AML-193 (cell line): Measurements from ENCODE around the gene PRLH.

Experiments used
- DNase-seq, 2 experiments: peaks; one replicate each; lab custom pipeline; 2025; lab: John Stamatoyannopoulos, UW

The PRLH gene

GRCh38 chr2:237539681-237540080 is 26.7 kb upstream of the PRLH start:
- DNase-seq, result no peak

DNA sequence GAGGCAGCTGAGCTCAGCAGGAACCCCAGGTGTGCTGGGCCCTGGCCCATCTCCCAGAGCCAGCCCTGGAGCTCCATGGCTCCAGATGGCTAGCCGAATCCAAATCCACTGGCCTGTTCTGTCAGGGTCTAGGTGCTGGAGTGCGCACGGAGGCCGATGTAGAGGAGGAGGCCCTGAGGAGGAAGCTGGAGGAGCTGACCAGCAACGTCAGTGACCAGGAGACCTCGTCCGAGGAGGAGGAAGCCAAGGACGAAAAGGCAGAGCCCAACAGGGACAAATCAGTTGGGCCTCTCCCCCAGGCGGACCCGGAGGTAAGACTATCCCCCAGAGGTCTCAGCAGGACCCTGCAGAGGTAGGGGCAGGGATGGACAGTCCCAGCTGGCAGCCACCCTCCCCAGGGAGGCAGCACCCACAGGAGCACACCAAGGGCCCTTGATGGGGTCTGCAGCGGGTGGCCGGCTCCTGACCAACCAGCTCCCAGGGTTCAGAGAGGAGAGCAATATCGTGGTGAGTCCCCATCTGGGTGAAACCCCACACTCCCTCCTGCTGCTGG is 26.1 kb upstream of the PRLH start:
- DNase-seq, result no peak

DNA sequence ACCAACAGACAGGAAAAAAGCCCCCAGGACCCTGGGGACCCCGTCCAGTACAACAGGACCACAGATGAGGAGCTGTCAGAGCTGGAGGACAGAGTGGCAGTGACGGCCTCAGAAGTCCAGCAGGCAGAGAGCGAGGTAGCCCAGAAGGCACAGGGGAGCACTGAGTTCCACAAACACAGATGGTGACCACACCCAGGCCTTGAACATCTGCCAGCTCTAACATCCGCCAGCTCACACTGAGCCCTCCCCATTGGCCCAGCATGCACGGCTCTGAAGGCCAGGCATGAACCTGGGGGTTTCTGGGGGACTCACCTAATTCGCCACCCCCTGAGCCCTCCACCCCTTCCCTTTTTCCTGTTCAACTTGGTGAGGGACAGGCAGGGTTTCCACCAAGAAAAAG is 25.6 kb upstream of the PRLH start:
- no peak for DNase-seq

DNA sequence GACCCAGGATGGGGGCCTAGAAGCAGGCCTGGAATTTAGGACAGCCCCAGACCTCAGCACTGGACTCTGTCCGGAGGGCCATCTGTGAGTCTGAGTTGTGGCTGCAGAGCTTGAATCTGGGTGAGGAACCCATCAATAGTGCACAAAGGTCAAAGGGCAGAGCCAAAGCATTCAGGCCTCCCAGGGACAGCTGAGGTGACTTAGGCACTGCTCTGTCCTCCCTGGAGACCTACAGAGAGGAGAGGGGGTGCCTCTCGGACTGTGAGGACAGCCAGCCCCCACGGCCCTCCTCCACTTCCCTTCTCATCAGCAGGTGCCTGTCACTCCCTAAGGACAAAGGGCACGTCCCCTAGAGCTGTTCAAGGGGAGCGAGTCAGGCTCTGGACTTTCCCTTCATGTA is 25.1 kb upstream of the PRLH start:
- DNase-seq, result no peak

DNA sequence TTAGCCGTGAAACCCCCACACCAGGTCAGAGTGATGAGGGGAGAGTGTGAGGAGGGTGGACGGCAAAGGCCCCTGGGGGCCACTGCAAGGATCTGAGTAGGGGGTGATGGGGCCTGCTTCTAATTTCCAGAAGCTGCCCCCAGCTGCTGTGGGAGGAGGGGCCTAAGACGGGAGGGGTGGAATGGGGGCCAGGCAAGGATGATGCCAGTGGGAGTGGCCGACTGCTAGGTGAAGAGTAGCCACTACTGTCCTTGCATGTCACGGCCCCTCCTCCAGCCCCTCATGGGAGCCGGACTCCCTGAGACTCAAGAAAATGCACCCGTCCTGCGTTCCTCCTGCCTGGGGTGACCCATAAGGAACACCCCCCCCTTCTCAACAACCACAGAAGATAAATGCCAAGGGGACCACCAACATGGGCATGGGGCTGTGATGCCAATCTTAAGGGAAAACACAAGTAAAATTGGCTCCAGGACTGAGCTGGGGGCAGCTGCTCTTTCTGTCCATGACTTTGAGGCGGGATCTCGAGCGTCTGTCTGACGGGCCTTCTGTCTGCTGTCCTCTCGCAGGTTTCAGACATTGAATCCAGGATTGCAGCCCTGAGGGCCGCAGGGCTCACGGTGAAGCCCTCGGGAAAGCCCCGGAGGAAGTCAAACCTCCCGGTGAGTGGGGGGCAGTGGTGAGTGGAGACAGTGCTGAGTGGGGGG is 24.2 kb upstream of the PRLH start:
- DNase-seq, result no peak

DNA sequence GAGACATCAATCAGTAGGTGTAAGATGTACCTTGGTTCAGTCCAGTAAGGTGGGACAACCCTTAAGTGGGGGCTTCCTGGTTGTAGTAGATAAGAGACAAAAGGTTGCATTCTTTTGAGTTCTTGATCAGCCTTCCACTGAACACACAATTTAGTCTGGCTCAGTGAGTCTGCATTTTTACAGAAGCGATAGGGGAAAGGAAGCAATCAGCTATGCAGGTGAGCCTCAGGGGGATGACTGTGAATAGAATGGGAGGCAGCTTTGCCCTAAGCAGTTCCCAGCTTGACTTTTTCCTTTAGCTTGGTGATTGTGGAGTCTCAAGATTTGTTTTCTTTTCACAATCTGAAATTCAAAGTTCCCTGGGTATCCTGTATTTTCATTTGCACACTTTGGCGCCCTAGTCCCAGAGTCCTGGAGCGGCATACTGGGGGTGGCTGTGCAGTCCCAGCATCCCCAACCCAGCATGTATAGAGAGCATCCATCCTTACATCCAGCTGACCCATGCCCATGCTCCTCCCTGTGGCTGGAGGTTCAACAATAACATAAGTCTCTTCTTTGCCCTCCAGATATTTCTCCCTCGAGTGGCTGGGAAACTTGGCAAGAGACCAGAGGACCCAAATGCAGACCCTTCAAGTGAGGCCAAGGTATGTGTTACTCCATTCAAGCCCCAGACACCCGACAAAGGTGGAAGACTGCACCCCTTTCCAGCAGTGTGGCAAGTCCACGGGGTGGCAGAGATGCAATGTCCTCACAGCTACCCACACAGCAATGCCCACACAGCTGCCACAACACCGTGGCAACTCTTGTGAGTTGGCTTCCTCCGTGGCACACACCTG is 20.1 kb upstream of the PRLH start:
- DNase-seq, result no peak

DNA sequence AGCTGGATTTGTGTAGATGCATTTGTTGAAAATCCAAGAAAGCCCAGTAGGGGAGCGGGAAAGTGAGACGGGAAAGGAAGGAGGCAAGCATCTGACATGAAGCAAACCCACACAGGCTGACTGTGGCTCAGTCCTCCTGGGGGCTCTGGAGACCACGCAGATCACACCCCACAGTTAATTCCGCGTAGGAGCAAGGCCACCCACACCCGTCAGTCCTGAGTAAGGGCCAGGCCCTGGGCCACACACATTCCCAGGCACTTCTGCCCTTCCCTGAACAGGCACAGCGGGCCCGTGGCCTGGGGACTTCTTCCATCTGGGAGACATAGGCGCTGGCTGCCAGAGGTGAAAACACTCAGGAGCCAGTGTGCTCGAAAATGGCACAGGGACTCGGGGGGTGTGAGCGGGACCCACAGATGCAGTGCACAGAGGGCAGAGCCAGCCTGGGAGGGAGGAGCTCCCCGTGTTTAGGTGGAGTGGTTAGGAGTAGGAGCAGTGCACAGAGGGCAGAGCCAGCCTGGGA is 19.4 kb upstream of the PRLH start:
- no peak for DNase-seq

- DNase-seq, result no peak
Measured at GRCh38 chr2:237547841-237548416, 18.4 kb upstream of the PRLH start.

DNA sequence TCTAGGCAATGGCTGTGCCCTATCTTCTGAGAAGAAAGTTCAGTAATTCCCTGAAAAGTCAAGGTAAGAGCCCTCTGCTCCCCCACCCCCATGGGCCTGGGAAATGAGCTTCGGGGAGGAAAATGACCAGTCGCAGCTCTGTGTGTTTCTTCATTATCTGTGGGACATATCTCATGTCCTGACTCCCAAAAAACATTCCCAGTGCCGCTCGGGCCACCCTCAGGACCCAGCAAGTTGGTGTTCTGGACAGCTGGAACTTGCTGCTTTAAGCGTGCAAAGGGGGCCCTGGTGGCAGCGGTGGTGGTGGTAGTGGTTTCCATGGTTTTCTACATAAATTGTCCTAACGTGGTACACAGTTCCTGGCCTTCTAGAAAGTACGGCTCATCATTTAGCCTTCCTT is 17.2 kb upstream of the PRLH start:
- DNase-seq, result no peak

DNA sequence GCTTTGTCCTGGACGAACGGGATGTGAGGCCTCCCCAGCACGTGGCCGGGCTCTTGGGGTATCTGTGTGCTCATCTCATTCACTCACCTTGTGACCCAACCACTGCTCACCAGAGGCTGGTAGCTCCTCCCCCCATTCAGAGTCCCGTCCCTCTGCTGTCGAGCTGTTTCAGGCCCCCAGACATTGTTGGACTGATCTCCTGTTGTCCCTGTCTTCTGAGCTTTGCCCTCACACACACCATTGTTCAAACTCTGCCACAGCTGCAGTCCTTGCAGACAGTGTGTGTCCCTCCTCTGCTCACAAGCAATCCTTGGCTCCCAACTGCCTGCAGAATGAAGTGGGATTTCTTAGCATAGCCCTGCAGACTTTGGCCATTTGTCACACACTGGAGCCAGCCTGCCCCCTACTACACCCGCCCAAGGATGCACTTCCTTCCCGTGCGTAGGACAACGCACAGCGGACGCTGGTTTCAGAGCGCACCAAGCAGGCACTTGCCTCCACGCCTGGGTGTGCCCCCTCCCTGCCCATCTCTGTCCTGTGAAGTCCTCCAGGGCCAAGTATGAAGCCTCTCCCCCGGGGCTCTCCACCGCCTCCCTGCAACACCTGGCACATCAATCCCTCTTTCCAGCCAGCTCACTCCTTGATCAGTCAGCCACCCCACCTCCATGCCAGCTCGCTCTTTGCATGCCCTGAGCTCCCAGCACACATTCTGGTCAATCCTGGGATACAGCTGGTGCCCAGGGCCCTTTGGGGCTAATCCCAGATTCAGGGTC is 16.5 kb upstream of the PRLH start:
- DNase-seq, result no peak

DNA sequence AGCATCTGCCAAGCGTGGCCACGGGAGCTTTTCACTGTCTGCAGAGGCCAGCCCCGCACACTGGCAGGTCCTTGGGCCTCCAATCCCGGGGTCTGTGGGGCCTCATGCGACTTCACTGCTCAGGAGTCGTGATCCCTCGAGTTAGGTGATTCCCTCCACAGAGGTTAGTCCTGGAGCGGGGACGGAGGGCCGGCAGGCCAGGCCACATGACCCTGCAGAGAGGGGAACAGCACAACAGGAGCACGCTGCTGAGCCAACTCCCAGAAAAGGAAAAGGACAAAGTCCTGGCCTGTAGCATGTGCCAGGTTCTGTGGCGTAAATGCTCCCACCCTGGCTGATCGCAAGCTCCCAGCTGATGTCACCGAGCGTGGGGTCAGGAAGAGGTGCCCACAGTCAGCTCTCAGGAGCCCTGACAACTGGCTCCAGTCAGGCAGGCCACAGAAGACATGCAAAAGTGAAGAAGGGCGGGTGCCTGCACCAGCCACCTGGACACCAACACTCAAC is 15.3 kb upstream of the PRLH start:
- DNase-seq, result no peak

GRCh38 chr2:237552908-237553307 is 13.5 kb upstream of the PRLH start:
- DNase-seq, result no peak

GRCh38 chr2:237553948-237554347 is 12.4 kb upstream of the PRLH start:
- DNase-seq, result no peak

GRCh38 chr2:237555560-237555959 is 10.8 kb upstream of the PRLH start:
- DNase-seq, result no peak

DNA sequence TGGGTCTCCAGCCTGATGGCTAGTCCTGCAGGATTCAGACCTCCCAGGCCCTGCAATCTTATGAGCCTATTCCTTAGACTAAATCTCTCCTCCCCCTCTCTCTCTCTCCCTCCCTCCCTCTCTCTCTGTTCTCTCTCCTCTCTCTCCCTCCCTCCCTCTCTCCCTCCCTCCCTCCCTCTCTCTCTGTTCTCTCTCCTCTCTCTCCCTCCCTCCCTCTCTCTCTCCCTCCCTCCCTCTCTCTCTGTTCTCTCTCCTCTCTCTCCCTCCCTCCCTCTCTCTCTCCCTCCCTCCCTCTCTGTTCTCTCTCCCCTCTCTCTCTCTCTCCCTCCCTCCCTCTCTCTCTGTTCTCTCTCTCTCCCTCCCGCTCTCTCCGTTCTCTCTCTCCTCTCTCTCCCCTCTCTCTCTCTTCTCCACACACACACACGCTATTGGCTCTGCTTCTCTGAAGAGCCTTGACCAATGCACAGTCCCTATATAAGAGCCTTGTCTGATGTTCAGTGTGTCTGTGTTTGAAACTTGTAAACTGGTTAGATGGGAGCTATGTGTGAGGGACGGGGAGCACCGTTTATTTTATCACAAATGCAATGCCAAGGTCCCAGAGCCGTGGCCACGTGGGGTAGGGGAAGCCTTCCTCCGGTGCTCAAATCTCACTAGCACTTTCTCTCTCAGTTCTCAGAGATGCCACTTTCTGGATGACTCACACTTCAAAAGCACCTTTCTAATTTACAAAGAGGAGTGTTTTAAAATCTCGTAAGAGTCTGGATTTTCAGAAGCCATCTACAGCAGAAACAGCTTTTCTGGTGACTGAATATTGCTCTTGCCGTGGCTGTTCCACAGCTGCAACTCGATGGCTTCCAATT is 9.4 kb upstream of the PRLH start:
- DNase-seq, result no peak

DNA sequence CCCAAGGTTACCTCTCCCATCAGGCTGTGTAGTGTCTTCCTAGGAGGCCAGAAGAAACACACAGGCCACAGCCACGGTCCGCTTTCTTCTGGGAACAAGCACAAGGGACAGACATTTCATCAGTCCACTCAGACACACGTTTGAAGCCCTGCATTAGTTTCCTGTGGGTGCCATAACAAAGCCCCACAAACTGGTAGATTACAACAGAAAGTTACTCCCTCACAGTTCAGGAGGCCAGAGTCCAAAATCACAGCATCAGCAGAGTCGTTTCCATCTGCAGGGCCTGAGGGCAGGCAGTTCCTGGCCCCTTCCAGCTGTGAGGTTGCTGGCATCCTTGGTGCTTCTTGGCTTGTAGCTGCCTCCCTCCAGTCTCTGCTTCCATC is 8.8 kb upstream of the PRLH start:
- DNase-seq, result no peak

- no peak for DNase-seq
Measured at GRCh38 chr2:237558961-237559641, 7.3 kb upstream of the PRLH start.

DNA sequence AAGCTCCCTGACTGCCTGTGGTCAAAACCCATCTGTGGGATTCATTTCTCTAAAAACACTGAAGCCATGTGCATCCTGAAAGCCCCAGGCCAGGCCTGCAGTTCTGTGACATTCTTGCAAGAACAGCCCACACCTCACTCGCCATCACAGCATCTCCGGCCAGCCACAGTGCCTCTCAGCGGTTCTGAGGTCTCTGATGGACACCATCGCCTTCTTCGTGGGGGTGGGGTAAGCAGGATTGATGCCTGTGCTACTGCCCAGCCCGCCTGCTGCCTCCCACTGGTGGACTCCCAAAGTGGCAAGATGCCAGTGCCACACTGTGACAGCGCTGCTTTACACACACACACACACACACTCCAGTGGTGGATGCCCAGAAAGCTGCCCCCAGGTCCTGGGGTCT is 5.2 kb upstream of the PRLH start:
- DNase-seq, result no peak

- DNase-seq, result no peak
Measured at GRCh38 chr2:237563816-237564215, 2.6 kb upstream of the PRLH start.

DNA sequence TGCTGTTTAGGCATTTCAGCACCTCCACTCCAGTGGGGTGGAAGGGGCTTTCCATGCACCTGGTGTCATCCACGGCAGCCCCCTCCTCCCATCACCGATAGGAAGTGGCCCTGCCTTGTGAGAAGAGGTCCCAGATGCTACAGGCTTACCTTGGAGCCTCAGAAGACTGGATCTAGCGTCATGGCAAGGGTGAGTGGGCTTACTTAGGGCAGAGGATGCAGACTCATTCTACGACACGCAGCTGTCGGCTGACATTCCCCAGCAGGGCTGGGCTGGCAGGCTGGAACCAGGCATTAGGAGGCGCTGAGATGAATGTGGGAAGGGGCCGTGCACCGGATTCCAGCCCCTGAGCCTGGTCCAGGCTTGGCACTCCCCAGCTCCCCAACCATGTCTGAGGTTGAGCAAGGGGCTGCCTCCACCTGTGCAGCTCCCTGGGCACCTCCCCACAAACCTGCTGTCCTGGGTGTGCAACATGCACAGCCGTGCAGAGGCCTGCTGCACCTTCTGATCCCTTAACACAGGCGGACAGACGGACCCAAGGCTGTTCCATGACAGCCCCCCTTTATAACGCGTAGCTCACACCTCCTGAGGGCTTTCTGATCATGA is 1.7 kb upstream of the PRLH start:
- DNase-seq, result no peak
